D341Med (cell line): ENCODE measurements around the gene NME3.
"Not testable (repeated sequence)": the region's sequence is repeated elsewhere in the genome, so short reads cannot be mapped to it uniquely, and the experiment has no call there.

Experiments
- DNase-seq: peaks from one replicate; pipeline ENCODE4 v3.0.0; 2012; ENCODE audit warnings: low spot score

NME3 gene

GRCh38 chr16:1747934-1748333, 23.4 kb downstream of the NME3 start:
- no peak for DNase-seq

DNA sequence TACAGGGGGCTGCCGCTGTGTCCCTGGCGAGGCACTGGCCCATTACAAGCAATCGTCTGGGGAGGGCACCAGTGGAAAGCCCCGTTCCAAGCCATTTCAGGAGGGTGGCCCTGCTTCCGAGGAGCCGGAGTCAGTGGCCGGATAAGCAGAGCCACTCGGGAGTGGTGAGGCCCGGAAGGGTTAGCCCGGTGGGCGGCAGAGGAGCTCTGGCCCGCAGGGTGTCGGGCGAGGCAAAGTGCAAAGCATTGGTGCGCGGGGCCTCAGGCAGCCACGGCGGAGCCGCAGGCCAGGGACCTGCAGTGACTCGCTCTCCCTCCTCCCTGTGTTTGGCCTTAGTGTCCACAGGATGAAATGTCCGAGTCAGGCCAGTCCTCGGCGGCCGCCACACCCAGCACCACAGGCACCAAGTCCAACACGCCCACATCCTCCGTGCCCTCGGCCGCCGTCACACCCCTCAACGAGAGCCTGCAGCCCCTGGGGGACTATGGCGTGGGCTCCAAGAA, 24.6 kb downstream of the NME3 start:
- DNase-seq: no peak

GRCh38 chr16:1745900-1746692, 25.2 kb downstream of the NME3 start:
- DNase-seq: no peak

- DNase-seq: no peak
Measured at GRCh38 chr16:1745181-1745899, 26.0 kb downstream of the NME3 start.

DNA sequence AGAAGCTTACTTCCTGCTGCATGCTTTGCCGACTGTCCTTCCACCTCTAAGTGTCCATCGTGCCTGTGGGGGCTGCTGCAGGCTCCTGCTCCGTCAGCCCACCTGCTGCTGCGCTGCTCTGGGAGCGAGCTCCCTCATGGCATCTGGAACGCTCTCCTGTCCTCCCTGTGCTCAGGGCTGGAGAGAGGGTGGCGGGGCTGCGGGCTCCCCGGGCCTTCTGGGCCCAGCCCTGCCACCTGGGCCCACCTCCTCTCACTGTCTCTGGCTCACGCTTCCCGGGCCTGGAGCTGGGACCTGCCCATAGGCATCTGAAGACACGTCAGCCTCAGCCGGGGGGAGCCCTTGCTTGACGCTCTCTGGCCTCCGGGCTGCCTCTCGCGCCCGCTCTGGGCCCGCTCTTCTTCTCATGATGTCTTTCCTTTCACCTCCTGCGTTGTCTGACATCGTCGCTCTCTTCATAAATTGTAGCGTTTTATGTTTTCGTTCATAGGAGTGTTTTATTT, 27.0 kb downstream of the NME3 start:
- no peak for DNase-seq

- no peak for DNase-seq
Measured at GRCh38 chr16:1743376-1744337, 27.7 kb downstream of the NME3 start.

DNA sequence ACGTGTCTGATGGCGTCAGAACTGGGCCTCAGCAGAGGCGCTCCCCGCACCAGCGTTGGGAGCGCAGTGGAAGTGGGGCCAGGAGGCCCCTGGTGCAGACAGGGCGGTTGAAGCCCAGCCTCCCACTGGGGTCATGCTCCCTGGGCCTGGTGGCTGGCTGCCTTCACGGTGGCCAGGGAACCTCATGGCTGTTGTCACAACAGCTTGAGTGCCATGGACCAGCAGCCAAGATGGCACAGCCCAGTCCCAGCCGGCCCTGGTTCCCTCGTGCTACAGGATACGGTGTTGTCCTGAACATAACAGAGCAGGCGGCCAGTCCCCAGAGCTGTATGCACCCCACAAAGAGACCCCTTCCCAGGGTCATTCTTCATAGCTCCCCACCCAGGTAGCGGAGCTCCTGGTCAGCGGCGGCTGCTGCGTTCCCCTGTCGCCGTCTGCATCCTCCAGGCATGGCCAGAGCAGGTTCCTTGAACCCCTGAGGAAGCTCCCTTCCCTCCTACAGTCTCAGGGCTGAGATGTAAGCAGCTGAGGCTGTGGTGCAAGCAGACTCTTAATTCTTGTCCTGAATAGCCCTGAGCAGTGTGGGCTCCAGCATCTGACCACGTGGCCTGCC, 29.7 kb downstream of the NME3 start:
- no peak for DNase-seq

DNA sequence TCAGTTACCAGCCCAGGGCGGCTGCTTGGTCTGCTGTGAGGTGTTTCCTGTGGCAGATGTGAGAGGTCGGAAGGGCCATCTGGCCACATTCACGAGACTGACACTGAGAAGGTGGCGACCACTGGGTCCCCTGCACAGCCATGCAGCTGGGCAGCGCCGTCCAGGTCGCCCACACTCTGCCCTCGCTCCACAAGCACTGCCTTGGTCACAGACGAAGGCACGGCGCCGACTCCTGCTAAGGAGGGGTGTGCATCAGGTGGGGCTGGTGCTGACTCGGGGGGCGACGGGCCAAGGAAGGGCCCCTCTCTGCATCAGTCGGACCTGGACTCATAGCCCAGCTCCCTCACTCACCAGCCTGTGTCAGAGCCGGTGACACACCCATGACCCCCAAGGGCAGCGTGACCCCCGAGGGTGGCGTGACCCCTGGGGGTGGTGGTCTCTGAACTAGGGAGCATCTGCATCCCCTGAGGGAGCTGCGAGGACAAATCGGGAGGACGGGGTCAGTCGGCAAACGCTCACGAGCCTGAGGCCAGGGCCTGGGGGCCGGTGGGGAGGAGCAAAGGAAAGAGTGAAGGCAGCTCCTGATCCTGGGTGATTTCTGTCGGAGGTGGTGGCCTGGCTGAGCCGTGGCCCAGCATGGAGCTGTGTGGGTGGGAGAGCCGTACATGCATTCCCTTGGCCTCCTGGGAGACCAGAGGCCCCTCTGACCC, 30.4 kb downstream of the NME3 start:
- no peak for DNase-seq

DNA sequence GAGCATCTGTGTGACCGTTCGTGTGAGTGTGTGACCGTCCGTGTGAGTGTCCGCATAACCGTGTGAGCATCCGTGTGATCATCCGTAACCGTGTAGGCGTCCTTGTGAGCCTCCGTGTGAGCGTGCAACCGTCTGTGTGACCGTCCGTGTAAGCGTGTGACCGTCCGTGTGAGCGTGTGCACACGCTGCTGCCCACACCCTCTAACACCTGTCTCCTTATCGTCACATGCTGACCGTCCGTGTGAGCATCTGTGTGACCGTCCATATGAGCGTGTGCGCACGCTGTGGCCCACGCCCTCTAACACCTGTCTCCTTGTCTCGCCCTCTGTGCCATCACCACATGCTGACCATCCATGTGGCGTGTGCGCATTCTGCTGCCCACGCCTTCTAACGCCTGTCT, 31.1 kb downstream of the NME3 start:
- no peak for DNase-seq

DNA sequence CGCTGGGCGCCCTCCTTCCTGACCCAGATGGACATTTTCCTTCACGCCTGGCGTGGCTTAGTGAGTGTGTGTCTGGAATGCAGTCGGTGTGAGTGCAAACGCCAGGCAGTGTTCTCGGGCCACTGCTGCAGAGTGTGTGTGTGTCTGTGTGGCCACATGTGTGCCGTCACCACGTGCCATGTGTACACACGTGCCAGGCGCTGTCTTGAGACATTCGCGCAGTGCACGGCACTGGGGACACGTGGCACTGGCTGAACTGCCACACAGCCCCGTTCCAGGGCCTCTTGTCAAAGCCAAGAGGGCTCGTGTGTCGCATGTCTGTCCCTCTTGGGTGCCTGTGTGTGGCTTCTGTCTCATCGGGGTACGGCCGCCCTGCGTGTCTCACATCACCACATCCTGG, 36.5 kb downstream of the NME3 start:
- no peak for DNase-seq

DNA sequence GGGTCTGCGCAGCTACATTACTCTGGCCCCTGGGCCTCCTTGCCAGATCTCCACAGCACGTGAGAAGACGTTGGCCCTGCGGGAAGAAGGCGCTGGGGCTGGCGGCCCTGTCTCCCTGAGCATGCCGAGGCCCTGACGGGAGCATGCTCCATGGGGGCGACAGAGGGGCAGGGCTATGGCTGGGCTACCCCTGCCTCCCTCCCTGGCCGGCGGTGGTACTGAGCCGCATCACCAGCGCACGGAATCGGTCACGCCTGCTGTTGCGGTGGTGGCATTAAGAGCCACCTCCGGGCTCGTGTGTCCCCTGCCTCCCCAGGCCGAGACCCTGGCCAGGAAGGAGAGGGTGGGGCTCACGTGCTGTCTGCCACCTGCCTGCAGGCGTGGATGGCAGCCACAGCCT, 37.2 kb downstream of the NME3 start:
- no peak for DNase-seq

GRCh38 chr16:1732551-1732987, 38.8 kb downstream of the NME3 start:
- DNase-seq: not testable (repeated sequence)

- DNase-seq: no peak
Measured at GRCh38 chr16:1732071-1732470, 39.3 kb downstream of the NME3 start.

- DNase-seq: no peak
Measured at GRCh38 chr16:1731603-1732002, 39.7 kb downstream of the NME3 start.

DNA sequence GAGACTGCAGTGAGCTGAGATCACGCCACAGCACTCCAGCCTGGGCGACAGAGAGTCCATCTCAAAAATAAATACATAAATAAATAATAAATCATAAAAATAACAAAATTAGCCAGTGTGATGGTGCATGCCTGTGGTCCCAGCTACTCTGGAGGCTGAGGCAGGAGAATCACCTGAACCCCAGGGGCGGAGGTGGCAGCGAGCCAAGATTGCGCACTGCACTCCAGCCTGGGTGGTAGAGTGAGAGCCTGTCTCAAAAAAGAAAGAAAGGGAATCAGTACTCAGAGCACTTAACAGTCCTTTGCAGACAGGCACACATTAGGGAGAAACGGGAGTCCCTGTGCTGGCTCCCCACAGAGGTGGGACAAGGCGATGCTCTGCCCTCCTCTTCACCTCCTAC, 40.3 kb downstream of the NME3 start:
- DNase-seq: no peak

GRCh38 chr16:1729445-1729844, 41.9 kb downstream of the NME3 start:
- DNase-seq: no peak

GRCh38 chr16:1729026-1729425, 42.3 kb downstream of the NME3 start:
- DNase-seq: no peak

DNA sequence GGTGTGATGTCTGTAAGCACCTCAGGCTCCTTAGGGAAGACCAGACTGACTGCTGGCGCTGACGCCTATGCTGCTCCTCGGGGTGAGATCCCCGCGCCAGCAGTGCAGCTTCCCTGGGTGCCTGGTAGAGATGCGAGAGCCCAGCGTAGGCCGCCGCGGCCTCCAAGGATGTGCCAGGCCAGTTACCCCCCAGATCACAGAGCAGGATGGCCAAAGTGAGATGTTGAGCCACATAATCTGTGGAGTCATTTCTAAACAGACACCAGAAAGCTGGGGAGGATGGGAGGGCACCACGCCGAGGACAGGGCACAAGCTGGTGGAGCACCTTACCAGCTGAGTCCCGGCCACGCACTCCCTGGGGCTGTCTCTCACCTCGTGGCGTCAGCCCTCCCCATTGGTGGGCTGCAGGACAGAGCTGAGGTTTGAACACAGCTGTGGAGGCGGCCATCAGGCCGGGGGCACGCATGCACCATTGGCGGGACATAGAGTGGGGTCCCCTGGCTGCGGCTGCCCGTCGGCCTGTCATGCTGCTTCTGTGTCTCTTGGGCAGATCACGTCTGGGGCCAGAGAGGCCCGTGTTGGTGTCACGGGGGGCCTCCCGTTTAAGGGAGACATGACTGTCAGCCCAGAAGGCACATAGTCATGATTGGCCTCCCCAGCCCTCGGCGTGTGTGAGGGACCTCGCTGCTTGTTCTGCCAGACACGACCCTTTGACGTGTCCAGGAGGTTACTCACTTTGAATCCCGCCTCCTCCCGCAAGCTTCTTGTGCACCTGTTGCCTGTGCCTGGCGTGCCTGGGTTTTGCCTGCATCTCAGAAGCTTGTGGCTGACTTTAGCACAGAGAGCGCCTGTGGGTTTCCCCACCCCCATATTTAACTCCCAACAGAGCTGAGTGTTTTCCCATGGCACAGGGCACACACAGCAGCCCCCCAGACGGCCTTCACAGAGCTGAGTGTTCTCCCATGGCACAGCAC, 43.4 kb downstream of the NME3 start:
- no peak for DNase-seq

- no peak for DNase-seq
Measured at GRCh38 chr16:1726661-1727502, 44.5 kb downstream of the NME3 start.
